T-cell (primary cell): ENCODE data around the gene MYO1F. TPM values are rescaled to one million over a fixed set of nuclear protein-coding genes. Genes with fewer than 3 reads are reported as not detected.

Experiments
- ATAC-seq, 4 experiments: fragments of 200-7000 bp in 3 of 4; fragments of 150-1000 bp in 1 of 4; cut with Tn5 transposase; replicated peaks in 1 of 4; 1 replicate in 3 of 4; 2 replicates in 1 of 4; pipeline ENCODE4 v1.10.0; 2021; ENCODE audit warnings: moderate library complexity in 3 of 4, mild to moderate bottlenecking in 2 of 4, moderate number of reproducible peaks in 1 of 4
- CTCF ChIA-PET, 2 donors: fragments of 300-600 bp; sonication (Branson Sonifier 250); formaldehyde crosslinking; loops; one replicate each; lab custom pipeline; 2022; ENCODE audit warnings: antibody characterized with exemption in 2 of 2; lab: Charles Lee
- POLR2A ChIA-PET, 2 donors: fragments of 300-600 bp; sonication (Branson Sonifier 250); formaldehyde crosslinking; loops; one replicate each; lab custom pipeline; 2022; ENCODE audit warnings: antibody characterized with exemption in 2 of 2; lab: Charles Lee
- DNase-seq, 35 experiments: peaks; one replicate each; pipeline versions ENCODE4 v3.0.0 to v3.0.0-alpha.2; 2013 to 2023
- H3K27ac ChIP-seq: one replicate; pipeline ENCODE4 v1.5.1; 2013; ENCODE audit warnings: low read length
- H3K27me3 ChIP-seq, 2 experiments: replicated peaks in 1 of 2; 1 replicate in 1 of 2; 2 replicates in 1 of 2; pipeline versions ENCODE4 v1.6.1 to v1.7.0; 2013; ENCODE audit warnings: low read length in 1 of 2, mixed read lengths in 1 of 2; ENCODE audit not compliant: control insufficient read depth in 2 of 2, insufficient read depth in 2 of 2; ENCODE audit errors: extremely low read depth in 1 of 2
- H3K36me3 ChIP-seq, 2 donors: 1 replicate in 1 of 2; 2 replicates in 1 of 2; pipeline versions ENCODE4 v1.6.1 to v1.7.0; 2013; ENCODE audit warnings: low read length in 1 of 2; ENCODE audit not compliant: control insufficient read depth in 2 of 2, insufficient read depth in 1 of 2; ENCODE audit errors: extremely low read depth in 1 of 2
- H3K4me1 ChIP-seq, 2 experiments: 1 replicate in 1 of 2; 2 replicates in 1 of 2; pipeline versions ENCODE4 v1.6.1 to v1.7.0; 2013; ENCODE audit warnings: low read length in 2 of 2, mixed read lengths in 1 of 2; ENCODE audit not compliant: insufficient read depth in 2 of 2, control insufficient read depth in 1 of 2; ENCODE audit errors: extremely low read depth in 1 of 2
- H3K4me3 ChIP-seq, 2 donors: 1 replicate in 1 of 2; 2 replicates in 1 of 2; pipeline versions ENCODE4 v1.5.1 to v1.7.0; 2013; ENCODE audit warnings: mild to moderate bottlenecking in 2 of 2, low read length in 1 of 2, moderate library complexity in 1 of 2; ENCODE audit not compliant: control insufficient read depth in 1 of 2; ENCODE audit errors: extremely low read depth in 1 of 2
- H3K9me3 ChIP-seq: 2 replicates; pipeline ENCODE4 v1.7.0; 2013
- H3K27ac Mint-ChIP-seq, 2 donors: one replicate each; pipeline ENCODE4 v1.8.0; 2020 to 2021; ENCODE audit warnings: mild to moderate bottlenecking in 2 of 2, mixed read lengths in 2 of 2
- H3K27me3 Mint-ChIP-seq, 2 donors: one replicate each; pipeline ENCODE4 v1.8.0; 2021 to 2022; ENCODE audit warnings: mixed read lengths in 2 of 2
- H3K36me3 Mint-ChIP-seq: one replicate; pipeline ENCODE4 v1.8.0; 2021; ENCODE audit warnings: mixed read lengths
- H3K4me1 Mint-ChIP-seq, 3 donors: one replicate each; pipeline ENCODE4 v1.8.0; 2020 to 2022; ENCODE audit warnings: mixed read lengths in 3 of 3, mild to moderate bottlenecking in 1 of 3
- H3K4me3 Mint-ChIP-seq, 3 donors: one replicate each; pipeline ENCODE4 v1.8.0; 2020 to 2022; ENCODE audit warnings: mild to moderate bottlenecking in 3 of 3, mixed read lengths in 3 of 3, moderate library complexity in 3 of 3
- H3K9me3 Mint-ChIP-seq, 3 donors: one replicate each; pipeline ENCODE4 v1.8.0; 2020 to 2022; ENCODE audit warnings: mixed read lengths in 3 of 3
- WGBS: methylation state at CpG from one replicate; pipeline ENCODE4 v1.1.5; 2013; ENCODE audit warnings: missing lambda C conversion rate; ENCODE audit not compliant: insufficient coverage; 5-methylcytosine and 5-hydroxymethylcytosine counted together
- total RNA-seq, 35 experiments: library from RNA in 6 of 35; stranded (reverse) in 6 of 35; fragments of 120-200 nt in 1 of 35; gene quantifications; one replicate each; pipeline versions ENCODE4 v1.2.1 to v1.2.4 and lab custom pipeline; 2013 to 2026

MYO1F gene
- total RNA-seq, 5 donors from 2014 or later (not counting 1 experiment from before 2014, with no cell fraction given) = 109 to 363 (median 277) TPM

GRCh38 chr19:8596168-8596567, 18.9 kb upstream of the MYO1F start:
- ATAC-seq (no peak), DNase-seq (no peak)
- Histone ChIP-seq H3K27ac (no peak overlapping the region), H3K4me3 (no peak overlapping the region), H3K9me3 (no peaks in the 10 kb centered on the region), H3K4me1 (peaks cover 2 to 21% of the 10 kb centered on the region in 2 experiments), H3K27me3 (peaks cover 0 to 2% of the 10 kb centered on the region in 2 experiments), H3K36me3 (peaks cover 12% of the 10 kb centered on the region in 2 donors)
- peaks cover 0 to 6% (median 0%) of the 10 kb centered on the region in 3 donors for H3K9me3 Mint-ChIP-seq
- peaks cover 0 to 2% of the 10 kb centered on the region in 2 donors for H3K27me3 Mint-ChIP-seq
- no peak overlapping the region for H3K4me3 Mint-ChIP-seq
- CTCF ChIA-PET = interaction anchor here (0.5 to 1.3 kb wide), 4 partner anchors 15 to 136 kb away, joined by 3 to 5 read pairs (median 4); no protein-coding TSS in a partner anchor
- peaks cover 21 to 31% (median 29%) of the 10 kb centered on the region in 3 donors for H3K4me1 Mint-ChIP-seq
- peaks cover 31% of the 10 kb centered on the region for H3K36me3 Mint-ChIP-seq
- H3K27ac Mint-ChIP-seq = no peak overlapping the region
- POLR2A ChIA-PET = interaction anchor here in 1 of 2 donors (0.5 kb wide), 1 partner anchor 1529 kb away, joined by 3 read pairs; no protein-coding TSS in a partner anchor
- 88% methylated on average over 12 of the region's 23 CpGs for WGBS

GRCh38 chr19:8595651-8596050, 18.4 kb upstream of the MYO1F start:
- CTCF ChIA-PET = interaction anchor here (0.5 to 1.3 kb wide), 3 partner anchors 16 to 135 kb away, joined by 3 to 5 read pairs (median 4); no protein-coding TSS in a partner anchor
- Histone ChIP-seq H3K36me3 (peaks cover 7 to 9% of the 10 kb centered on the region in 2 donors), H3K9me3 (no peaks in the 10 kb centered on the region), H3K4me1 (peaks cover 2 to 21% of the 10 kb centered on the region in 2 experiments), H3K27me3 (peaks cover 0 to 2% of the 10 kb centered on the region in 2 experiments), H3K27ac (no peak overlapping the region), H3K4me3 (no peak overlapping the region)
- H3K9me3 Mint-ChIP-seq = peaks cover 0 to 6% (median 0%) of the 10 kb centered on the region in 3 donors
- ATAC-seq (no peak), DNase-seq (no peak)
- POLR2A ChIA-PET = interaction anchor here in 1 of 2 donors (0.5 kb wide), 1 partner anchor 1528 kb away, joined by 3 read pairs; no protein-coding TSS in a partner anchor
- H3K4me3 Mint-ChIP-seq = no peak overlapping the region
- peaks cover 0 to 2% of the 10 kb centered on the region in 2 donors for H3K27me3 Mint-ChIP-seq
- peaks cover 31% of the 10 kb centered on the region for H3K36me3 Mint-ChIP-seq
- WGBS = 87% methylated on average over 14 of the region's 15 CpGs
- H3K4me1 Mint-ChIP-seq = peaks cover 23 to 34% (median 31%) of the 10 kb centered on the region in 3 donors
- H3K27ac Mint-ChIP-seq = peak overlapping the region in 1 of 2 donors; percentile 49

GRCh38 chr19:8593931-8594330, 16.7 kb upstream of the MYO1F start:
- peaks cover 2 to 21% of the 10 kb centered on the region in 2 experiments for H3K4me1 ChIP-seq
- no peak overlapping the region for H3K4me3 ChIP-seq
- WGBS = 100% methylated on average over 1 of the region's 2 CpGs
- POLR2A ChIA-PET = no interaction called here
- Mint-ChIP-seq H3K9me3 (peaks cover 0 to 6% (median 0%) of the 10 kb centered on the region in 3 donors), H3K4me1 (peaks cover 23 to 35% (median 31%) of the 10 kb centered on the region in 3 donors), H3K4me3 (peak overlapping the region in 2 of 3 donors; percentile 32 to 71), H3K36me3 (peaks cover 24% of the 10 kb centered on the region), H3K27me3 (peaks cover 0 to 2% of the 10 kb centered on the region in 2 donors), H3K27ac (no peak overlapping the region)
- peaks cover 7 to 9% of the 10 kb centered on the region in 2 donors for H3K36me3 ChIP-seq
- ATAC-seq (no peak), DNase-seq (no peak)
- no peaks in the 10 kb centered on the region for H3K9me3 ChIP-seq
- CTCF ChIA-PET = interaction anchor here (0.5 to 1.7 kb wide), 6 partner anchors 13 to 242 kb away, joined by 3 to 8 read pairs (median 5); no protein-coding TSS in a partner anchor
- H3K27ac ChIP-seq = no peak overlapping the region
- peaks cover 0 to 2% of the 10 kb centered on the region in 2 experiments for H3K27me3 ChIP-seq

GRCh38 chr19:8592231-8593009, 15.2 kb upstream of the MYO1F start:
- Histone ChIP-seq H3K27me3 (peaks cover 0 to 2% of the 10 kb centered on the region in 2 experiments), H3K9me3 (no peaks in the 10 kb centered on the region), H3K4me3 (peak overlapping the region; percentile 33 to 50), H3K27ac (no peak overlapping the region), H3K36me3 (peaks cover 5 to 7% of the 10 kb centered on the region in 2 donors), H3K4me1 (peaks cover 2 to 21% of the 10 kb centered on the region in 2 experiments)
- H3K36me3 Mint-ChIP-seq = peaks cover 14% of the 10 kb centered on the region
- peaks cover 0 to 3% of the 10 kb centered on the region in 2 donors for H3K27me3 Mint-ChIP-seq
- ChIA-PET CTCF (interaction anchor here in 1 of 2 donors (0.6 to 1.5 kb wide), 5 partner anchors 11 to 1836 kb away, joined by 3 to 8 read pairs (median 3); no protein-coding TSS in a partner anchor), POLR2A (interaction anchor here (0.6 kb wide), 2 partner anchors 23 to 840 kb away, joined by 3 to 4 read pairs; no protein-coding TSS in a partner anchor)
- DNase-seq = peak; percentile 85 to 97 (median 95)
- H3K27ac Mint-ChIP-seq = peak overlapping the region in 1 of 2 donors; percentile 55
- peaks cover 0 to 6% (median 0%) of the 10 kb centered on the region in 3 donors for H3K9me3 Mint-ChIP-seq
- H3K4me3 Mint-ChIP-seq = peak overlapping the region; percentile 71 to 80 (median 77)
- peaks cover 23 to 35% (median 31%) of the 10 kb centered on the region in 3 donors for H3K4me1 Mint-ChIP-seq
- 4% methylated on average over 52 of the region's 55 CpGs for WGBS
- ATAC-seq = peak; percentile 83 to 88 (median 86)

GRCh38 chr19:8589177-8589714, 12.0 kb upstream of the MYO1F start:
- Mint-ChIP-seq H3K4me3 (no peak overlapping the region), H3K27me3 (peaks cover 0 to 3% of the 10 kb centered on the region in 2 donors), H3K4me1 (peaks cover 21 to 26% (median 23%) of the 10 kb centered on the region in 3 donors), H3K9me3 (peaks cover 0 to 6% (median 0%) of the 10 kb centered on the region in 3 donors), H3K27ac (no peak overlapping the region), H3K36me3 (no peaks in the 10 kb centered on the region)
- Histone ChIP-seq H3K4me3 (no peak overlapping the region), H3K36me3 (no peaks in the 10 kb centered on the region), H3K27ac (no peak overlapping the region), H3K9me3 (no peaks in the 10 kb centered on the region), H3K27me3 (no peaks in the 10 kb centered on the region), H3K4me1 (peaks cover 2 to 24% of the 10 kb centered on the region in 2 experiments)
- WGBS = 95% methylated on average over 24 of the region's 32 CpGs
- ChIA-PET CTCF (no interaction called here), POLR2A (no interaction called here)
- no peak for DNase-seq
- no peak for ATAC-seq
